Effector memory CD4-positive, alpha-beta T cell (primary cell): ENCODE measurements around the gene MYPN.
A peak's percentile ranks its signal among the peaks of the same experiment; 100 is the strongest.
"Not testable (repeated sequence)": the region's sequence is repeated elsewhere in the genome, so short reads cannot be mapped to it uniquely, and the experiment has no call there.

ENCODE experiments used
- DNase-seq, 3 donors: peaks; one replicate each; pipeline ENCODE4 v3.0.0-alpha.2; 2020
- H3K27ac ChIP-seq: 2 replicates; pipeline ENCODE4 v1.7.0; 2013; ENCODE audit warnings: mild to moderate bottlenecking, low read length, moderate library complexity; ENCODE audit not compliant: insufficient read depth, poor library complexity, severe bottlenecking
- H3K27me3 ChIP-seq: replicated peaks from 2 replicates; pipeline ENCODE4 v1.7.0; 2013; ENCODE audit warnings: mild to moderate bottlenecking, low read length; ENCODE audit not compliant: insufficient read depth, control insufficient read depth, poor library complexity, severe bottlenecking
- H3K36me3 ChIP-seq: 2 replicates; pipeline ENCODE4 v1.7.0; 2013; ENCODE audit warnings: mild to moderate bottlenecking, low read length, moderate library complexity; ENCODE audit not compliant: control insufficient read depth, insufficient read depth
- H3K4me1 ChIP-seq: 2 replicates; pipeline ENCODE4 v1.7.0; 2013; ENCODE audit warnings: low read length, mild to moderate bottlenecking; ENCODE audit not compliant: control insufficient read depth, insufficient read depth, poor library complexity, severe bottlenecking
- H3K4me3 ChIP-seq: 2 replicates; pipeline ENCODE4 v1.7.0; 2013; ENCODE audit warnings: low read length, low read depth, mild to moderate bottlenecking; ENCODE audit not compliant: insufficient read depth, poor library complexity, severe bottlenecking
- H3K9me3 ChIP-seq: 2 replicates; pipeline ENCODE4 v1.7.0; 2013; ENCODE audit warnings: mild to moderate bottlenecking, low read length, moderate library complexity; ENCODE audit not compliant: control insufficient read depth
- total RNA-seq, 3 donors: gene quantifications; one replicate each; lab custom pipeline; 2026; lab: John Stamatoyannopoulos, UW

Gene MYPN, protein sequence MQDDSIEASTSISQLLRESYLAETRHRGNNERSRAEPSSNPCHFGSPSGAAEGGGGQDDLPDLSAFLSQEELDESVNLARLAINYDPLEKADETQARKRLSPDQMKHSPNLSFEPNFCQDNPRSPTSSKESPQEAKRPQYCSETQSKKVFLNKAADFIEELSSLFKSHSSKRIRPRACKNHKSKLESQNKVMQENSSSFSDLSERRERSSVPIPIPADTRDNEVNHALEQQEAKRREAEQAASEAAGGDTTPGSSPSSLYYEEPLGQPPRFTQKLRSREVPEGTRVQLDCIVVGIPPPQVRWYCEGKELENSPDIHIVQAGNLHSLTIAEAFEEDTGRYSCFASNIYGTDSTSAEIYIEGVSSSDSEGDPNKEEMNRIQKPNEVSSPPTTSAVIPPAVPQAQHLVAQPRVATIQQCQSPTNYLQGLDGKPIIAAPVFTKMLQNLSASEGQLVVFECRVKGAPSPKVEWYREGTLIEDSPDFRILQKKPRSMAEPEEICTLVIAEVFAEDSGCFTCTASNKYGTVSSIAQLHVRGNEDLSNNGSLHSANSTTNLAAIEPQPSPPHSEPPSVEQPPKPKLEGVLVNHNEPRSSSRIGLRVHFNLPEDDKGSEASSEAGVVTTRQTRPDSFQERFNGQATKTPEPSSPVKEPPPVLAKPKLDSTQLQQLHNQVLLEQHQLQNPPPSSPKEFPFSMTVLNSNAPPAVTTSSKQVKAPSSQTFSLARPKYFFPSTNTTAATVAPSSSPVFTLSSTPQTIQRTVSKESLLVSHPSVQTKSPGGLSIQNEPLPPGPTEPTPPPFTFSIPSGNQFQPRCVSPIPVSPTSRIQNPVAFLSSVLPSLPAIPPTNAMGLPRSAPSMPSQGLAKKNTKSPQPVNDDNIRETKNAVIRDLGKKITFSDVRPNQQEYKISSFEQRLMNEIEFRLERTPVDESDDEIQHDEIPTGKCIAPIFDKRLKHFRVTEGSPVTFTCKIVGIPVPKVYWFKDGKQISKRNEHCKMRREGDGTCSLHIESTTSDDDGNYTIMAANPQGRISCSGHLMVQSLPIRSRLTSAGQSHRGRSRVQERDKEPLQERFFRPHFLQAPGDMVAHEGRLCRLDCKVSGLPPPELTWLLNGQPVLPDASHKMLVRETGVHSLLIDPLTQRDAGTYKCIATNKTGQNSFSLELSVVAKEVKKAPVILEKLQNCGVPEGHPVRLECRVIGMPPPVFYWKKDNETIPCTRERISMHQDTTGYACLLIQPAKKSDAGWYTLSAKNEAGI (N-terminal part only)
- 0 reads per million in 3 donors for total RNA-seq

DNA sequence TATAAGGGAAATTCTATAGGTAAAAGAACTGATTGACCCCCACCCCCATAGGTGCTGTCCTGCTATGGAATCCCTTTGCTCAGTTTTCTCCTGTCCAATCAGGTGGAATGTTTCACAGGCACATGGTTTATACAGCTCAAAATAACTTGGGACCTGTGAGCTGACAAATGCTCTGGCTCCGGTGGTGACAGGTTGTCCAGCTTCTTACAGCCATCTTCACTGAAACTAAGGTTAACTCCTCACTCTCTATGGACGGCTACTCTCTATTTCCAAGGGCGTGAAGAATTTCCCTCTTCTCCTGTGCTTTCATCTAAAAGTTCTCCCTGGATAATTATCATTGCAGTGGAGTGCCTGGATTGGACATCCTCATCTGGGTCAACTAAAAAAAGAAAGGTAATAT, at the start of gene MYPN:
MYPN (plus strand) TSS at position 158 of the 400 bp plus-strand sequence. CDS start 11,951 bp downstream, outside the sequence.
- H3K4me3 ChIP-seq = no peak within 1 kb of the TSS
- no peaks in the 10 kb centered on the region for H3K4me1 ChIP-seq
- no peaks in the 10 kb centered on the region for H3K9me3 ChIP-seq
- no peaks in the 10 kb centered on the region for H3K36me3 ChIP-seq
- peaks cover 2% of the 10 kb centered on the region for H3K27me3 ChIP-seq
- DNase-seq = no peak
- no peak within 1 kb of the TSS for H3K27ac ChIP-seq

DNA sequence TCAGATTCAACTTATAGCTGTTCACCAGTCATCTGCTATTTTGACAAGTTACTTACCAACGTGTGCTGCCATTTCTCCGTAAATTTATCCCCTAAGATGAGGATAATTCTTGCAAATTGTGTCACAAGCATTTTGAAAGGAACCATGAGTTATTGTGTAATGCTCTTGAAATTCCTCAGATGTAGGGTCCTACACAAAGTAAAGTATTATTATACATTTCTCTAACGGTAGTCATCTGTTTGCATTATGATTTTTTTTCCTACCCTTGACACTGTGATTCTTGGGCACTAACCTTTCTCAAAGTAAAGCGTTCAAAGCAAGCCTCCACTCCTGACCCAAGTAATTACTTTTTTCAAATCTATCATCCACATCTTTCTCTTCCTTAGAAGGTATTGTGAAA, 42.3 kb upstream of the MYPN start:
- no peak for DNase-seq
- Histone ChIP-seq H3K27ac (no peak overlapping the region), H3K4me1 (no peaks in the 10 kb centered on the region), H3K27me3 (no peaks in the 10 kb centered on the region), H3K36me3 (peaks cover 5% of the 10 kb centered on the region), H3K4me3 (no peak overlapping the region), H3K9me3 (no peaks in the 10 kb centered on the region)

DNA sequence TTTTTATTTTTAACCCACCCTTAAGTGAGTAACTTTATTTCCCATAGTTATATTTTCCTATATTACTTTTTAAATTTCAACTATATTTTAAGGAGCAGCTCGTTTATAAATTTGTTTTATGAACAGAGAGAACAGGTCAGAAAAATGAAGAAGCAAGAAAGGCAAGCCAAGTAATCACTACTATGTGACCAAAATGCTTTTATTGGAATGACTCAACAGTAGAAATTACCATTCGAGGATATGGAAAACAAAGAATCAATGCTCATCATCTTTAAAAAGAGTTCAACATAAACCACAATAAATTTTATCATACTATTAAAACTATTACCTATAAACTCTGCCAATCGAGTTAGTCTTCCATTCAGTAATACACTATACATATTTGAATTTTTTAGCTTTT, 41.8 kb upstream of the MYPN start:
- peaks cover 5% of the 10 kb centered on the region for H3K36me3 ChIP-seq
- H3K4me3 ChIP-seq = no peak overlapping the region
- H3K27ac ChIP-seq = no peak overlapping the region
- H3K27me3 ChIP-seq = no peaks in the 10 kb centered on the region
- no peaks in the 10 kb centered on the region for H3K4me1 ChIP-seq
- no peaks in the 10 kb centered on the region for H3K9me3 ChIP-seq
- DNase-seq = no peak

DNA sequence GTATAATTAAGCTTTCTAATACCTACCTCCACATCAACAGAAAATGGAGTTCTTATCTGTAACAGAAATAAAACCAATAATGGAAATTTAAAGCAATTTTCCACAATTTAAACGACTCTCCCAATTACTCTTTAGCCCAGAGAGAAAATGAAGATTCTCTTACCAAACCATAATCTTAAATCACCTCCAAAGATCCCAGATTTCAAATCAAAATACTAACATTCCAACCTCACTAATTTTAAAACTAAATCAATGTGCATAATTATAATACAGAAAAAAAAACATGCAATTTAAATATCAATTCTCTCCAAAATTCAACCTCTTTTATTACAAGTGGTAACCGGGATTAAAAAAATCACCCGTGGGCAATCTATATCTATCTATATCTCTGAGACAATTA, 35.7 kb upstream of the MYPN start:
- H3K4me3 ChIP-seq = peak overlapping the region; percentile 97

DNA sequence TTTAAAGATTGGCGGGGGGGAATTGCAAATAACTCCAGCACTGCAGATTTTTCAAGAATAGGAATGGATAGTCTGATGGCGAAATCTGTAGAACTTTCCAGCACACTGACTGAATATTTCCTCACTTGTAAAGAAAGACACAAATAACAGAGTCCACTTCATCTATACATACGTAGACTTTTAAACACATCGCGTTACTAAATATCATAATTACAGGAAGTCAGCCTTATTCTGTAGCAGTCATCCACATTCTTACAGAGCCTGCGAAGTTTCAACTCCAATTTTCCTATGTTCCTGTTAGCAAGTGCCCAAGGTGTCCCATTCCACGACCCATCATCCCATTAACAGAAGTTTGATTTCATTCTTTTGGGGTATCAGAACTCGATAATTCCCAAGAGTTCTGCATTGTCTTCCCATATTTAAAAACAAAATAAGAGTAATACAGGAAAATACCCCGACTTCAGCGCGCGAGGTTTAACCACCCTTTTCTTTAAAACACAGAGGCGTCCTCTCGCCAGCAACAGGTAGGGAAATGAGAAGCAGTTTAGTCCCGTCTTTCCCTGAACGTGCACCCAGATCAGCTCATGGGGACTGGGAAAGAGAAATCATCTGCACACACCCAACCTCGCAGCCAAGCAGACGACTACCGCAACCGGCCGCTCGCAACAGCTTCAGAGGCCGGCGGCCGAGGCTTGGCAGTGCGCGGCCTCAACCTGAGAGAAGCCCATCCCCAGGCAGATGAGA, 35.1 kb upstream of the MYPN start:
- peak overlapping the region; percentile 97 for H3K4me3 ChIP-seq
- H3K27me3 ChIP-seq = no peaks in the 10 kb centered on the region
- no peaks in the 10 kb centered on the region for H3K9me3 ChIP-seq
- H3K36me3 ChIP-seq = peaks cover 5% of the 10 kb centered on the region
- H3K4me1 ChIP-seq = peaks cover 8% of the 10 kb centered on the region
- DNase-seq = no peak
- H3K27ac ChIP-seq = peak overlapping the region; percentile 98

More for the DNA sequence above, 35.7 kb upstream of the MYPN start:
- H3K36me3 ChIP-seq = peaks cover 5% of the 10 kb centered on the region
- no peaks in the 10 kb centered on the region for H3K27me3 ChIP-seq
- no peak for DNase-seq
- H3K27ac ChIP-seq = no peak overlapping the region
- peaks cover 8% of the 10 kb centered on the region for H3K4me1 ChIP-seq
- no peaks in the 10 kb centered on the region for H3K9me3 ChIP-seq

DNA sequence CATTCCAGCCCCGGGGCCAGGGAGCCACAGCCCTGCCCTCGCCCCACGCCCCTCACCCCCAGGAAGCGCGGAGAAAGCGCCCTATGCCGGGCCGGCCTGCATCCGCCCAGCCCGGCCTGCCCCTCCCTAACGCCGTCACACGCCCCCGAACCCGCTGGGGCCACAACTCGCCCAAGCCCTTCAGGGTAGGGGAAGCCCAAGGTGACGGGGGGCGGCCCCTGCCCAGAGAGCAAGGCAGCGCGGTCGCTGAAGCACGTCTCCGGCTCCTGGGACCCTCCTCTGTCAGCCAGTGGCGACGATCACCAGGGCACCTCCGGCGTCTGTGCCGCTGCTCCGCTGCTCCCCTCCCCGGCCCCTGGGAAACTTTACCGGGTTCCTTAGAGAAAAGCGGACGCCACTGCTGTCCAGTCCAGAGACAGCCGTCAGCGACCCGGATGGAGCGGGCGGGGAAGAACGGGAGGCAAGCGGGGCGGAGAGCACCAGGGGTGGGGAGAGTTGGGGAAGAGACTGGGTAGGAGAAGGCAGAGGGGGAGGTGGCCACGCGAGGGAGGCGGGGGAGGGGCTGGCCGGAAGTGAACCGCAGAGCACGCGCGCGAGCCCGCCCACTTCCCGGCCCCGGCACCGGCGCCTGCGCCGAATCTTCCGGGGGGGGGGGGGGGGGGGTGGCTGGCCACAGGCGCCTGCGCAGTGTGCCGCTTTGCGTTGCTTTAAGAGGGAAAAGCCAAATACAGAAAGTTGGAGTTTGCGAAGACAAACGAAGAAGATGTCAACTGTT, 34.3 kb upstream of the MYPN start, which contains the start of gene HERC4:
HERC4 (minus strand) TSS at position 509 of the 775 bp plus-strand sequence. CDS start 2,175 bp downstream, outside the sequence.
- DNase-seq = peak; percentile 86 to 88 (median 87)
- peak within 1 kb of the TSS; percentile 97 for H3K4me3 ChIP-seq
- no peaks in the 10 kb centered on the region for H3K9me3 ChIP-seq

DNA sequence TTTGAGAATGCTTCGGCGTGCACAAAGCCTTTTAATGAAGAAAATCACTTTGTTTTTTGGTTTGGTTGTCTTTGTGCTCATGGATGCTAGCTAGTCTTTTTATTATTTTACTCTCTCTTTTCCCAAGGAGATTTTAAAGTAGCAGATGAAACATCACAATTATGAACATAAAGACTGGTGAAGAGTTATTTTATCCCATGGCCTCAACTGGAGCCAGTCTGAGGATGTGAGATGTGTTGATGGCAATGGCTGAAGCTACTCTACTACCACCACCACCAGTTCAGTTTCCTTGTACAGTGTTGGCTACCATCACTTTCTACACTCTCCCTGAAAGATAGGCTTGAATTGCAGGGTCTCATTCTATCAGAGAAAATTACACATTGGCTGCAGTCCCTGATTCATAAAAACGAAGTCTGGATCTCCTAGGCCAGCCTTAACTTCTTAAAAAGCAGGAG, 33.7 kb upstream of the MYPN start:
- peak overlapping the region; percentile 56 for H3K27ac ChIP-seq

More for the DNA sequence above, 34.3 kb upstream of the MYPN start, which contains the start of gene HERC4:
- Histone ChIP-seq H3K27me3 (no peaks in the 10 kb centered on the region), H3K36me3 (no peaks in the 10 kb centered on the region), H3K4me1 (peaks cover 8% of the 10 kb centered on the region), H3K27ac (peak within 1 kb of the TSS; percentile 98)

DNA sequence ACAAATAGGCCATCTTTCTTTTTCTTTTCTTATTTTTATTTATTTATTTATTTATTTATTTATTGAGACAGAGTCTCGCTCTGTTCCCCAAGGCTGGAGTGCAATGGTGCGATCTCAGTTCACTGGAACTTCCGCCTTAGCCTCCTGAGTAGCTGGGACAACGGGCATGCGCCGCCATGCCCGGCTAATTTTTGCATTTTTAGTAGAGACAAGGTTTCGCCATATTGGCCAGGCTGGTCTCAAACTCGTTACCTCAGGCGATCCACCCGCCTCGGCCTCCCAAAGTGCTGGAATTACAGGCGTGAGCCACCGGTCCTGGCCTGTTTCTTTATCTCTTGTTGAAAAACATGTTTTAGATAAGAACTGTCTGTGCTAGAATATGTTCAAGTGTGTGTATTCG, 33.2 kb upstream of the MYPN start:
- H3K9me3 ChIP-seq, H3K27me3 ChIP-seq, H3K27ac ChIP-seq, H3K4me1 ChIP-seq, H3K36me3 ChIP-seq, DNase-seq, H3K4me3 ChIP-seq: not testable (repeated sequence)

More for the DNA sequence above, 33.7 kb upstream of the MYPN start:
- H3K4me3 ChIP-seq = peak overlapping the region; percentile 97
- no peaks in the 10 kb centered on the region for H3K36me3 ChIP-seq
- no peak for DNase-seq
- H3K27me3 ChIP-seq = no peaks in the 10 kb centered on the region
- H3K4me1 ChIP-seq = peaks cover 8% of the 10 kb centered on the region
- H3K9me3 ChIP-seq = no peaks in the 10 kb centered on the region
